ENCODE data around the gene FBXL5.
"Not testable (repeated sequence)": the region's sequence is repeated elsewhere in the genome, so short reads cannot be mapped to it uniquely, and the experiment has no call there.

FBXL5 gene

DNA sequence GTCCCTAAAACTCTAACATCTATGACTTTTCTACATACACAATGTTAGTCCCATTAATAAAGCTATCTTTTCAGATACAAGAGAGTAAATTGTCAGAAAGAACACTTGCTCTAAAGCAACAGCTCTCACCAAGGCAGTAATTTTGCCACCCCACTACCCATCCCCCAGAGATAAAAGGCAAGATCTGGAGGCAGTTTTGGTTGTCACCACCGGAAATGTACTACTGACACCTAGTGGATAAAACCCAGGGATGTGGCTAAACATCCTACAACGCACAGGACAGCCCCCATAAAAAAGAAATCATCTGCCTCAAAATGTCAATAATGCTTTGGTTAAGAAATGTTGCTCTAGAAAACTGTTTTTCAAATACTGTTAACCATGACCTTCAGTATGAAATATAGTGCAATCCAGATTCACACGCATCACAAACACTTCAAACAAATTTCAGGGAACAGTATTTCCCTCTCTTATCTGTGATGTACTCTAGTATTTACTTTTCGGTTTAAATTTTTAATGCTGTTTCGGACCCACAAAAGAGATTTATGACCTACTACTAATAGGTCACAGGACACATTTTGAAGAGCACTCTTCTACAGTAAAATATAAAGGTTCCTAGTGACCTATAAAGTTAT, 5.1 kb downstream of the FBXL5 start:
- DNase-seq = peak; percentile 40

- DNase-seq = no peak
These were observed 6.6 kb downstream of the FBXL5 start for GRCh38 chr4:15648600-15648999.

GRCh38 chr4:15638418-15638817, 16.7 kb downstream of the FBXL5 start:
- no peak for DNase-seq

DNA sequence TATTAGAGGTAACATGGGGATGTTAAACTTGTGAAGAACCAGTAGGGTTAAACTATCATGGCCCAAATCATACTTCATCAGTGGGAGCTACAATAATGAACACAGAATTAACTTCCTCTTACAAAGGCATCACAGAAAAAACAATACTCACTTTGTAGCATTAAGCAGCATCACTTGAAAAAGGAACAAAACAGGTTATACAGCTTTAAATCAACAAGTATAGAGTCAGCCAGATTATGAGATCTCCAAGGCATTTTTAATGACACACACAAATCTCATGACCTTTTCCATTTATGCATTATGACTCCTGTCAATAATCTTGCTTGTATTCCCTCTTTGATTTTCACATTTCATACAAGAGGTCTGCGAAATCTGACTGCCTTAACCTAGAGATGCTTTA, 18.3 kb downstream of the FBXL5 start:
- no peak for DNase-seq

- not testable (repeated sequence) for DNase-seq
These were observed 37.8 kb downstream of the FBXL5 start for GRCh38 chr4:15617407-15617806.

DNA sequence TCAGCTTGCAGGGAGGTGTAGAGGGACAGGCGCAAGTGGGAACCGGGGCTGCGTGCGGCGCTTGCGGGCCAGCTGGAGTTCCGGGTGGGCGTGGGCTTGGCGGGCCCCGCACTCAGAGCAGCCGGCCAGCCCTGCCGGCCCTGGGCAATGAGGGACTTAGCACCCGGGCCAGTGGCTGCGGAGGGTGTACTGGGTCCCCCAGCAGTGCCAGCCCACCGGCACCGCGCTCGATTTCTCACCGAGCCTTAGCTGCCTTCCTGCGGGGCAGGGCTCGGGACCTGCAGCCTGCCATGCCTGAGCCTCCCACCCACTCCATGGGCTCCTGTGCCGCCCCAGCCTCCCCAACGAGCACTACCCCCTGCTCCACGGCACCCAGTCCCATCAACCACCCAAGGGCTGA, 40.3 kb downstream of the FBXL5 start:
- not testable (repeated sequence) for DNase-seq

DNA sequence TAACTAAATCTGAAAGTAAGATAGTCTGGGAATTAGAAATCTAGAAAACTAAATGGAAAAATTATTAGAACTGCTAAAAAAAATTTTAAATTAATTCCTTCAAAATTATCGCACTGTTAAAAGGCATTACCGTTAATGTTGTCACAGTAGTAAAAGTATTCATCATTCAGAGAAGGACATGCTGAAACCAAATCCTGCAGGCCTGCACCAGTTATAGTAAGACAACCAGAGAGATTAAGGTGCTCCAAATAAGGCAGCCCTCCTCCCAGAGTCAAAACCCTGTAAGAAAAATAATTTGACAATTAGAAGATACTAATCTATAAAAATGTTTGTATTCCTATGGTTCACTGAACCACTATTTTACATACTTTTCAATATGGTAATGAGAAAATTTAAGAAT, 43.0 kb downstream of the FBXL5 start:
- no peak for DNase-seq

GRCh38 chr4:15610855-15611254, 44.3 kb downstream of the FBXL5 start:
- no peak for DNase-seq

DNA sequence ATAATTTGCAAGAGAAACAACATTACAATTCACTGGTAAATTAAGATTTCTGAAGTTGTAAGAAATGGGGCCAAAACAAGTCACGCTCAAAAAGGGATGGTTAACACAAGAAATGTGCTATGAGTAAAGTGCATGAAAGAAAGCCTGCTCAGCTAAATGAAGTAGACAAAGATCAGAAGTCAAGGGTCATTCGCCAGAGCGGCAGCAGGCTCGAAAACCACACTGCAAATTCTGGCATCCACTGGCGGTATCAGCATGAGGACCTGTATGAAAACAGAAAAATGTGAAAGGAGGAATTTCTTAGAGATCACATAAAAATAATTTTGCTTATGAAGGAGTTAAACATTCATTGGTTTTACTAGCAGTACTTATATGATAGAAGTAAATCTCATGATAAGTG, 49.6 kb downstream of the FBXL5 start:
- no peak for DNase-seq

- no peak for DNase-seq
These were observed 53.3 kb downstream of the FBXL5 start for GRCh38 chr4:15601862-15602261.

GRCh38 chr4:15600176-15600575, 55.0 kb downstream of the FBXL5 start:
- no peak for DNase-seq

GRCh38 chr4:15598644-15599043, 56.5 kb downstream of the FBXL5 start:
- no peak for DNase-seq

DNA sequence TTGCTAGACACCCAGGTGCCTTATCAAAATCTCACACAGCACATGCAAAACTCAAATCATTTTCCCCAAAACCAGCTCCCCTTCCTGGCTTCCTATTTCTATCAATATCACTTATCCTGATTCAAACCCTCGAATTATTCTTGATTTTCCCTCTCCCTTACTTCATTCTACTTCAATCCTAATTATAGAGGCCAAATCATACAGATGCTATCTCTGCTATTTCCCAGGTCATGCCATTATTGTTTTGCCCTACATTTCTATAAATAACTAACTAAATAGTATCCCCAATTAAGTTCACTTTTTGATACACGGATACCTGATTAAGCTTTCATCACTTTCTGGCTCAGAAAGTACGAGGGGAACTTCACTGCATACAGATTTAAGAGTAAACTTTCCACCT, 62.4 kb downstream of the FBXL5 start:
- DNase-seq = no peak

DNA sequence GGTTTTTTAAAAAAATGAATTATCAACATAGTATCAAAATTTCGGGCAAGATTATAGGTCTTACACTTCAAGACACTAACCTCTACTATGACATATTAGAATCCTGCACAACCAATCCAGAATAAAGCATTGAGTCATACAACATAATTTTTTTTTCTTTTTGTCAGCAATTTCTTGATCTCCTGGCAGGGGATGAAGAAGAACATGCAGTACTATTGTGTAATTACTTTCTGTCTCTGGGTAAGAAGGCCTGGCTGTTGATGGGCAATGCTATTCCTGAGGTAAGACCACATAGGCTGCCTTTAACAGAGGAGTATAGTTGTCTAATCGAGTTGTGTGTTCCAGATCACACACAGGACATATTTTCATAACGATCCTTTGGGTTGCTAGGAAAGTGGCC, 67.5 kb downstream of the FBXL5 start:
- DNase-seq = no peak

DNA sequence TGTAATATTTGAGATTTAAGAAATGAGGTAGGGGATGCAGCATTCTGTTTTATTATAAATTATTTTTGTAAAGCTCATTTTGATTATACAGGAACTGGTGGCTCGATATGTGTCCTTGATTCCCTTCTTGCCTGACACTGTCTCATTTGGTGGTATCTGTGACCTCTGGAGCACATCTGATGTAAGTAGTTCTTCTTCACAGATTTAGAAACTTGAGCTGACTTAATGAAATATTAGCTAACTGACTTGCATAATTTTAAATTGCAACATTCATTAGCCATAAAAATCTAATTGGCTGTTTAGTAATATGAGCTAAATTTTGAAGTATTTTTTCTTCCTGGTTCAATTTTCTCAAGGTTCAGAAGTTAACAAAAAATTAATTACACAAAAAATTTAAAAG, 69.1 kb downstream of the FBXL5 start:
- no peak for DNase-seq

GRCh38 chr4:15585331-15585730, 69.8 kb downstream of the FBXL5 start:
- DNase-seq = no peak

DNA sequence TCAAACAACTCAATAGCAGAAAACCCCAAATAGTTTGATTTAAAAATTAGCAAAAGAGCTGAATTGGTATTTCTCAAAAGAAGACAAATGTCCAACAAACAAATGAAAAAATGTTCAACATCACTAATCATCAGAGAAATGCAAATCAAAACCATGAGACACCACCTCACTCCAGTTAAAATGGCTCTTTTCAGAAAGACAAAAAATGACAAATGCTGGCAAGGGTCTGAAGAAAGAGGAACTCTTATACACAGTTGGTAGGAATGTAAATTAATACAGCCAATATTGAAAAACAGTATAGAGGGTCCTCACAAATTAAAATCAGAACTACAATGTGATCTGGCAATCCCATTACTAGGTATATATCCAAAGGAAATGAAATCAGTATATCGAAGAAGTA, 70.4 kb downstream of the FBXL5 start:
- no peak for DNase-seq

- no peak for DNase-seq
These were observed 77.6 kb downstream of the FBXL5 start for GRCh38 chr4:15577508-15577907.

DNA sequence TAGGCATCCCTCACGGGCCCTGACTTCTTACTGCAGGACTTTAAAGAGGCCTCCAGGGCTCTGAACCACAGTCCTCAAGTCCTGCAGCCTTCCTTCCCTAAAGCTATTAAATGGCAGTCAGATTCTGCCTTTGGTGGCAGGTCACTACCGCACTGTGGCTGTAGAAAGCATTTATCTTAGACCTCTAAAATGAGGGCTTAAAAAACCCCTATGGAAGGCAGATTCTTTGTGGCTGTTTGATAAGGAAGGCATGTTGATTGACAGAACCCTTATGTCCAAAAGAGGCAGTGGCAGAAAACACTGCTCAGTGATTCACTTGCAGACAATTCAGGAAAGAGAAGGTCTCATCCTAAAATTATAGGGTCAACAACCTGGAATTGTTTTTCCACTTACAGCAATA, 79.2 kb downstream of the FBXL5 start:
- DNase-seq = no peak

DNA sequence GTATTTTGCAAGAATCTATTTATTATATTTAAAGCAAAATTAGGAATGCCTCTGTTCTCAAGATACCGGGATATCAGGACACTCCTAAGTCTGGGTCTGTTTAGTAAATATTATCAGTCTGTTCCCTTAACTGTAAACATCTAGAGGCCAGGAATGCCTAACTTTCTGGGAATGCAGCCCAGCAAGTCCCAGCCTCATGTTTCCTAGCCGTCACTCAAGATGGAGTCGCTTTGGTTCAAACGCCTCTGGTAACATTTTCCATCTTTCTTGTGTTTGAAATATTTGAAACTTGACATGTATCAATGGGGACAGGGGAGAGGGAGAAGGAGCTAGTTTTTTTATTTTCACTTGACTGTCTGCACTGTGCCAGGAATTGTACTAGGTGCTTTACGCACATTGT, 85.4 kb downstream of the FBXL5 start:
- no peak for DNase-seq

DNA sequence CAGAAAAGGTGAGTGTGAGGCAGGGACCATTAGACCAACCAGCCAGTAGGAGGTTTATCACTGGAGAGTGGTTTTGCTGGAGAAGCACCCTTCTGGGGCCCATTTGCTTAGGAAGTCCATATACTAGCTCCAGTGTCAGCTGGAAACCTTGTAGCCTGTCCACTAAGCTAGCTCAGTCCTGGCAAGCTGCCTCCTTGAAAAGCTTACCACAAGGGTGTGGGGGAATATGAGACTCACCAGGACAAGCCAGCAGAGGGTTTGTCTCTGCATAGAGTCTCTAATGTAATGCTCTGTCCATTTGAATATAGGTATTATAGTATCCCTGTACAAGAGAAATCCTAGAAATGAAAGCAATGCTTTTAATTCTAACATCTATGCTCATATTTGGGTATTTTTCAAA, 86.3 kb downstream of the FBXL5 start:
- DNase-seq = no peak

DNA sequence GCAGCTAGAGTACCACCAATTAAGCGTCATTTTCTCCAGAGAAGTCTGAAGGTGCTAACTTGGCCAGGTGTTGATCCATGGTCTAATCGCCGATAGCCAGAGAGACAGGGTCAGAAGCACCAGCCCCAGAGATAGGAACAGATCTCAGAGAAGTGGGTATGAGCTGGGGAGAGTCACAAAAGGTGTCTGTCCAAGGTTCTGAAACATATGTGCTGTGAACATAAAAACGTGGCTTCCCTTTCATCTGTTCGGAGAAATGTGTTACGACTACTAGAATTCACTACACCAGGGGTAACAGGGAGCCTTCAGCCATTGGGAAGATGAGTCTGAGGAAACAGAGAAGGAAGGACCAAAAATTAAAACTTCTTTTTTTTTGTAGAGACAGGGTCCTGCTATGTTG, 91.3 kb downstream of the FBXL5 start:
- no peak for DNase-seq

- no peak for DNase-seq
These were observed 92.5 kb downstream of the FBXL5 start for GRCh38 chr4:15562623-15563022.

DNA sequence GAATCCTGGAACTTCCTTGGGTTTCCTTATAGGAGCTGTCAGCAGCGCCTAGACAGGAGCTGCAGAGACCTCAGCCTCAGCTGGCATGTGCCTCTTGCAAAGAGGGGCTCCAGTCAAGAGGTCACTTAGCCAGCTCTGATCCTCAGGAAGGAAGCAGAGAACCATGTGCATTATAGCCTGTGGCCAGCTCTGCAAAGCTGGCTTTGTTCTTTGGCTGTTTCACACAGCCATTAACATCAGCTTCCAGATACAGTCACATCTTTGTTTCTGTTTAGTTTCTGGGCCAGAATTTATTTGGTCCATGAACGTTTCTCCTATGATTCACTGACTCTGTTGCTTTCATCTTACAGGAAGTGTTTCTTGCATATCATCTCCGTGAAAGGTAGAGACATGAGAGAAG, 93.0 kb downstream of the FBXL5 start:
- no peak for DNase-seq

DNA sequence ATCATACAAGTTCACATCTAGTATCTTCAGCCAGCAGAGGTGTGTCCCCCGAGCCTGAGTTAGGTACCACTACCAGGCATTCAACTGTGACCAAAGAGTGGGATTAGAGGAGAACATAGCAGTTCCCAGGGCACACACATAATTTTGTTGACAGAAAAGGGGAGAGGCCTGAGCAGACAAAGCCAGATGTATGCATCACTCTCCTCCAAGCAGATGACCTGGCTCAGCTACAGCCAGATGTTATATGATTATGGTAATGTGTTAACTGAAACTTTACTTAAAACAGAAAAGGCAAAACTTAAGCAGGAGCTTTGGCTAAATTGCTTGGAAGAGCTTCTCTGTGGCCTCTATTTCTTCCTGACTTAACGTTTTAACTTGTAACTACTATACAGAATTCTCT, 96.6 kb downstream of the FBXL5 start:
- no peak for DNase-seq
